A673 (cell line): ENCODE measurements around the gene MYO7B.
"Not testable (repeated sequence)": the region's sequence is repeated elsewhere in the genome, so short reads cannot be mapped to it uniquely, and the experiment has no call there.

ENCODE experiments used
- CTCF ChIP-seq: fragments of 300-800, 200-600 bp; sonication (generic); conservative IDR thresholded peaks from 2 replicates; pipeline ENCODE4 v1.5.1; 2017; ENCODE audit warnings: low read depth, mild to moderate bottlenecking, antibody characterized with exemption, low read length, moderate library complexity, mixed read lengths
- EZH2 ChIP-seq: fragments of 200-600 bp; sonication (generic); IDR thresholded peaks from 2 replicates; pipeline ENCODE4 v1.6.1; 2017; ENCODE audit warnings: borderline replicate concordance, low read depth, mild to moderate bottlenecking, mixed read lengths, antibody characterized with exemption, low read length; ENCODE audit not compliant: poor library complexity, severe bottlenecking

GRCh38 chr2:127529416-127529815 lies 6.1 kb upstream of the MYO7B start:
- not testable (repeated sequence) for TF ChIP-seq CTCF, EZH2
